HEK293 (cell line): Measurements from ENCODE around the gene SH3GLB1.
A peak's percentile ranks its signal among the peaks of the same experiment; 100 is the strongest.

Experiments used
- CTCF ChIA-PET: fragments of 350-600 bp; formaldehyde crosslinking; extraction: SDS; loops from one replicate; lab custom pipeline; 2021; ENCODE audit warnings: antibody characterized with exemption; lab: Yijun Ruan, JAX
- POLR2A ChIA-PET: fragments of 300-600 bp; formaldehyde crosslinking; extraction: SDS; loops from one replicate; lab custom pipeline; 2020; ENCODE audit warnings: antibody characterized with exemption, inconsistent platforms; lab: Yijun Ruan, JAX
- H3K27ac ChIP-seq: fragments of 200-500 bp; sonication (Bioruptor generic); 2 replicates; pipeline ENCODE4 v1.5.1; 2014; ENCODE audit warnings: low read depth, low read length, control low read depth, inconsistent platforms; ENCODE audit errors: extremely low read depth
- H3K36me3 ChIP-seq, 2 experiments: fragments of 200-500 bp in 1 of 2; sonication (Bioruptor generic) in 1 of 2; 1 replicate in 1 of 2; 2 replicates in 1 of 2; pipeline ENCODE4 v1.5.1; 2014 to 2017; ENCODE audit warnings: inconsistent platforms in 2 of 2, low read length in 2 of 2; ENCODE audit not compliant: control insufficient read depth in 2 of 2, insufficient read depth in 1 of 2
- H3K4me1 ChIP-seq: fragments of 200-500 bp; sonication (Bioruptor generic); 2 replicates; pipeline ENCODE4 v1.5.1; 2014; ENCODE audit warnings: mild to moderate bottlenecking, low read length, inconsistent platforms; ENCODE audit not compliant: control insufficient read depth, insufficient read depth
- H3K4me3 ChIP-seq: 2 replicates; pipeline ENCODE4 v1.5.1; 2011; ENCODE audit warnings: low read depth, mild to moderate bottlenecking, control low read depth, low read length, moderate library complexity
- H3K9me3 ChIP-seq: fragments of 200-500 bp; sonication (Bioruptor generic); 2 replicates; pipeline ENCODE4 v1.5.1; 2014; ENCODE audit warnings: low read depth, low read length, inconsistent platforms; ENCODE audit not compliant: control insufficient read depth, insufficient read depth
- AEBP2 ChIP-seq: fragments of 450-650 bp; formaldehyde crosslinking; IDR thresholded peaks from 2 replicates; pipeline ENCODE4 v1.5.1; 2016; ENCODE audit warnings: missing biosample characterization, missing genetic modification characterization, borderline replicate concordance
- CTCF ChIP-seq: fragments of 450-650 bp; formaldehyde crosslinking; IDR thresholded peaks from 2 replicates; pipeline ENCODE4 v1.5.1; 2016; ENCODE audit warnings: missing biosample characterization, missing genetic modification characterization
- EGR2 ChIP-seq: fragments of 450-650 bp; formaldehyde crosslinking; IDR thresholded peaks from 2 replicates; pipeline ENCODE4 v1.5.1; 2016; ENCODE audit warnings: low read depth, missing biosample characterization, missing genetic modification characterization
- MZF1 ChIP-seq: fragments of 450-650 bp; formaldehyde crosslinking; IDR thresholded peaks from 2 replicates; pipeline ENCODE4 v1.5.1; 2017; ENCODE audit warnings: missing biosample characterization, missing genetic modification characterization, borderline replicate concordance
- OVOL3 ChIP-seq: fragments of 450-650 bp; formaldehyde crosslinking; IDR thresholded peaks from 2 replicates; pipeline ENCODE4 v1.5.1; 2016; ENCODE audit warnings: missing biosample characterization, missing genetic modification characterization
- PRDM6 ChIP-seq: fragments of 450-650 bp; formaldehyde crosslinking; IDR thresholded peaks from 2 replicates; pipeline ENCODE4 v1.5.1; 2017; ENCODE audit warnings: missing biosample characterization, missing genetic modification characterization
- SETDB1 ChIP-seq: IDR thresholded peaks from one replicate; pipeline ENCODE4 v1.6.1; 2017; ENCODE audit warnings: mild to moderate bottlenecking, low read length, moderate library complexity, mixed read lengths; ENCODE audit not compliant: insufficient read length
- YY2 ChIP-seq: fragments of 450-650 bp; formaldehyde crosslinking; IDR thresholded peaks from 2 replicates; pipeline ENCODE4 v1.5.1; 2016; ENCODE audit warnings: missing biosample characterization, missing genetic modification characterization
- ZBTB20 ChIP-seq: fragments of 450-650 bp; formaldehyde crosslinking; IDR thresholded peaks from 2 replicates; pipeline ENCODE4 v1.5.1; 2016; ENCODE audit warnings: missing biosample characterization, missing genetic modification characterization
- ZBTB8A ChIP-seq: fragments of 450-650 bp; formaldehyde crosslinking; IDR thresholded peaks from 2 replicates; pipeline ENCODE4 v1.5.1; 2016; ENCODE audit warnings: missing biosample characterization, missing genetic modification characterization
- ZNF114 ChIP-seq: fragments of 450-650 bp; formaldehyde crosslinking; IDR thresholded peaks from 2 replicates; pipeline ENCODE4 v1.5.0; 2017; ENCODE audit warnings: missing biosample characterization, missing genetic modification characterization
- ZNF16 ChIP-seq: fragments of 450-650 bp; formaldehyde crosslinking; IDR thresholded peaks from 2 replicates; pipeline ENCODE4 v1.5.1; 2016; ENCODE audit warnings: low read depth, missing biosample characterization, missing genetic modification characterization
- ZNF169 ChIP-seq: fragments of 450-650 bp; formaldehyde crosslinking; IDR thresholded peaks from 2 replicates; pipeline ENCODE4 v1.5.1; 2016; ENCODE audit warnings: missing biosample characterization, missing genetic modification characterization
- ZNF2 ChIP-seq: fragments of 450-650 bp; formaldehyde crosslinking; IDR thresholded peaks from 2 replicates; pipeline ENCODE4 v1.5.1; 2016; ENCODE audit warnings: missing biosample characterization, missing genetic modification characterization
- ZNF211 ChIP-seq: fragments of 450-650 bp; formaldehyde crosslinking; IDR thresholded peaks from 2 replicates; pipeline ENCODE4 v1.5.1; 2016; ENCODE audit warnings: low read depth, missing biosample characterization, missing genetic modification characterization
- ZNF280C ChIP-seq: fragments of 450-650 bp; formaldehyde crosslinking; IDR thresholded peaks from 2 replicates; pipeline ENCODE4 v1.5.1; 2016; ENCODE audit warnings: missing biosample characterization, missing genetic modification characterization
- ZNF292 ChIP-seq: fragments of 450-650 bp; formaldehyde crosslinking; IDR thresholded peaks from 2 replicates; pipeline ENCODE4 v1.5.1; 2016; ENCODE audit warnings: low read depth, missing biosample characterization, missing genetic modification characterization, borderline replicate concordance
- ZNF350 ChIP-seq: fragments of 450-650 bp; formaldehyde crosslinking; IDR thresholded peaks from 2 replicates; pipeline ENCODE4 v1.5.0; 2017; ENCODE audit warnings: missing biosample characterization, mild to moderate bottlenecking, missing genetic modification characterization
- ZNF354C ChIP-seq: fragments of 450-650 bp; formaldehyde crosslinking; IDR thresholded peaks from 2 replicates; pipeline ENCODE4 v1.5.1; 2016; ENCODE audit warnings: missing biosample characterization, missing genetic modification characterization, low read depth, borderline replicate concordance
- ZNF391 ChIP-seq: fragments of 450-650 bp; formaldehyde crosslinking; IDR thresholded peaks from 2 replicates; pipeline ENCODE4 v1.5.1; 2016; ENCODE audit warnings: low read depth, missing biosample characterization, missing genetic modification characterization, borderline replicate concordance
- ZNF426 ChIP-seq: fragments of 450-650 bp; formaldehyde crosslinking; IDR thresholded peaks from 2 replicates; pipeline ENCODE4 v1.5.1; 2017; ENCODE audit warnings: missing biosample characterization, missing genetic modification characterization, mild to moderate bottlenecking, inconsistent platforms, moderate library complexity
- ZNF596 ChIP-seq: fragments of 450-650 bp; IDR thresholded peaks from 2 replicates; pipeline ENCODE4 v1.5.0; 2018; ENCODE audit warnings: missing biosample characterization, mild to moderate bottlenecking, missing genetic modification characterization, moderate library complexity
- ZNF707 ChIP-seq: fragments of 450-650 bp; formaldehyde crosslinking; IDR thresholded peaks from 2 replicates; pipeline ENCODE4 v1.5.1; 2016; ENCODE audit warnings: missing biosample characterization, missing genetic modification characterization
- ZSCAN18 ChIP-seq: fragments of 450-650 bp; formaldehyde crosslinking; IDR thresholded peaks from 2 replicates; pipeline ENCODE4 v1.5.1; 2016; ENCODE audit warnings: missing biosample characterization, missing genetic modification characterization

SH3GLB1 gene

GRCh38 chr1:86714561-86715244 is 10.3 kb downstream of the SH3GLB1 start (continued):
- peak; percentile 9; the same call in 1 of the 2 replicates for TF ChIP-seq PRDM6 (tag by site-specific recombination)
- no peak for TF ChIP-seq ZNF2 (tag by site-specific recombination)
- no peak for TF ChIP-seq ZNF391 (tag by site-specific recombination)
- no peak for TF ChIP-seq AEBP2 (tag by site-specific recombination)
- no peak for TF ChIP-seq OVOL3 (tag by site-specific recombination)

GRCh38 chr1:86718786-86719185 is 14.4 kb downstream of the SH3GLB1 start:
- H3K4me1 ChIP-seq = peaks cover 12% of the 10 kb centered on the region; the same call in 1 of the 2 replicates
- TF ChIP-seq ZNF350 = no peak
- TF ChIP-seq ZNF292 (tag by site-specific recombination) = no peak
- no peak for TF ChIP-seq CTCF (tag by site-specific recombination)
- TF ChIP-seq MZF1 = no peak
- no peak for TF ChIP-seq ZNF354C (tag by site-specific recombination)
- no peak for TF ChIP-seq ZNF426
- no peak for TF ChIP-seq ZNF16
- no peak for TF ChIP-seq SETDB1
- TF ChIP-seq YY2 (tag by site-specific recombination) = no peak
- no peak for TF ChIP-seq EGR2 (tag by site-specific recombination)
- TF ChIP-seq ZNF114 (tag by site-specific recombination) = no peak
- no peak for TF ChIP-seq ZSCAN18 (tag by site-specific recombination)
- TF ChIP-seq ZNF211 (tag by site-specific recombination) = no peak
- no peak for TF ChIP-seq ZBTB20 (tag by site-specific recombination)
- no peak for TF ChIP-seq ZNF707
- TF ChIP-seq ZNF280C (tag by site-specific recombination) = no peak
- TF ChIP-seq ZNF169 (tag by site-specific recombination) = no peak
- TF ChIP-seq ZNF596 (tag by site-specific recombination) = no peak
- no peak for TF ChIP-seq ZBTB8A (tag by site-specific recombination)
- peaks cover 17 to 53% of the 10 kb centered on the region in 2 experiments for H3K36me3 ChIP-seq
- CTCF ChIA-PET = interaction anchor here (0.8 to 1.8 kb wide), 3 partner anchors 12 to 211 kb away, joined by 3 to 9 read pairs (median 4); partner anchors contain the start of gene SH3GLB1
- H3K9me3 ChIP-seq = no peaks in the 10 kb centered on the region
- H3K4me3 ChIP-seq = no peak overlapping the region
- POLR2A ChIA-PET = interaction anchor here (6.1 kb wide), 1 partner anchor 13 kb away, joined by 34 read pairs; the partner anchor contains the start of gene SH3GLB1
- H3K27ac ChIP-seq = no peak overlapping the region
